Panc1 (cell line): ENCODE data around the gene HTT. TPM values are rescaled to one million over a fixed set of nuclear protein-coding genes. Genes with fewer than 3 reads are reported as not detected.

Experiments
- ATAC-seq: fragments of 200-7000 bp; cut with Tn5 transposase; 2 replicates; pipeline ENCODE4 v1.9.1; 2020; ENCODE audit warnings: mild to moderate bottlenecking, moderate library complexity
- BruUV-seq: library from RNA; stranded (reverse); fragments of 400-500 nt; replicated peaks from 2 replicates; lab custom pipeline; 2021; lab: Mats Ljungman, UMichigan
- CTCF ChIA-PET: fragments of 300-600 bp; sonication (Branson Sonifier 250); formaldehyde crosslinking; loops from one replicate; lab custom pipeline; 2022; ENCODE audit warnings: antibody characterized with exemption; lab: Charles Lee
- POLR2A ChIA-PET: fragments of 300-600 bp; sonication (Branson Sonifier 250); formaldehyde crosslinking; loops from one replicate; lab custom pipeline; 2022; ENCODE audit warnings: antibody characterized with exemption; lab: Charles Lee
- DNase-seq: peaks from one replicate; pipeline ENCODE4 v3.0.0-alpha.2; 2010; ENCODE audit warnings: low read depth, low spot score
- H3K27ac ChIP-seq: 2 replicates; pipeline ENCODE4 v1.5.1; 2011; ENCODE audit warnings: mild to moderate bottlenecking, low read length, inconsistent platforms
- H3K27me3 ChIP-seq: fragments of 200-500 bp; sonication (Bioruptor generic); 2 replicates; pipeline ENCODE4 v1.6.0; 2014; ENCODE audit warnings: low read length, inconsistent platforms; ENCODE audit not compliant: control insufficient read depth, insufficient read depth
- H3K36me3 ChIP-seq: fragments of 200-500 bp; sonication (Bioruptor generic); 2 replicates; pipeline ENCODE4 v1.5.1; 2014; ENCODE audit warnings: inconsistent platforms, mild to moderate bottlenecking, low read length, moderate library complexity; ENCODE audit not compliant: control insufficient read depth, insufficient read depth
- H3K4me1 ChIP-seq: 2 replicates; pipeline ENCODE4 v1.5.1; 2011; ENCODE audit warnings: inconsistent platforms, mild to moderate bottlenecking, low read length, moderate library complexity; ENCODE audit not compliant: control insufficient read depth, insufficient read depth
- H3K4me3 ChIP-seq, 2 experiments: 2 replicates each; pipeline ENCODE4 v1.5.1; 2011 to 2012; ENCODE audit warnings: low read depth in 2 of 2, low read length in 2 of 2, mild to moderate bottlenecking in 2 of 2, inconsistent platforms in 1 of 2, moderate library complexity in 1 of 2
- H3K9me3 ChIP-seq: fragments of 200-500 bp; sonication (Bioruptor generic); 2 replicates; pipeline ENCODE4 v1.5.1; 2014; ENCODE audit warnings: low read depth, mild to moderate bottlenecking, inconsistent platforms, low read length, moderate library complexity; ENCODE audit not compliant: control insufficient read depth, insufficient read depth
- POLR2AphosphoS5 ChIP-seq: IDR thresholded peaks from 2 replicates; pipeline ENCODE4 v1.6.1; 2012; ENCODE audit warnings: mild to moderate bottlenecking, low read depth, low read length, moderate library complexity
- SIN3A ChIP-seq: IDR thresholded peaks from 2 replicates; pipeline ENCODE4 v1.6.1; 2012; ENCODE audit warnings: low read depth, mild to moderate bottlenecking, low read length, moderate library complexity, borderline replicate concordance; ENCODE audit not compliant: insufficient read depth
- TCF7L2 ChIP-seq: IDR thresholded peaks from 2 replicates; pipeline ENCODE4 v1.6.1; 2011; ENCODE audit warnings: mild to moderate bottlenecking, low read depth, low read length, inconsistent platforms
- in situ Hi-C: cut with HindIII; loops from 2 replicates; pipeline ENCODE4 v1.10.0; 2016; ENCODE audit warnings: low sequenced_read_pairs, low pct_unique_long_range_greater_than_20kb
- intact Hi-C: fragments of 100-400 bp; cut with micrococcal nuclease; formaldehyde crosslinking; loops from one replicate; pipeline ENCODE4 v1.10.0; 2022; ENCODE audit not compliant: unreplicated experiment
- total RNA-seq: library from RNA; stranded (reverse); gene quantifications from one replicate; pipeline ENCODE4 v1.2.1, GENCODE V29; 2021; ENCODE audit not compliant: unreplicated experiment
- TF ChIP-seq, protein P1 (sequence below): fragments of 450-650 bp; IDR thresholded peaks from 2 replicates; pipeline ENCODE4 v1.5.1; 2017; ENCODE audit warnings: mild to moderate bottlenecking
- TF ChIP-seq, protein P2 (sequence below), 2 experiments: IDR thresholded peaks; 2 replicates each; pipeline ENCODE4 v1.6.1; 2011 to 2012; ENCODE audit warnings: low read depth in 2 of 2, control low read depth in 1 of 2, low read length in 1 of 2, mild to moderate bottlenecking in 1 of 2, moderate library complexity in 1 of 2; ENCODE audit not compliant: insufficient read depth in 1 of 2

HTT gene
- total RNA-seq, 1 experiment from 2014 or later: 24.7 TPM

DNA sequence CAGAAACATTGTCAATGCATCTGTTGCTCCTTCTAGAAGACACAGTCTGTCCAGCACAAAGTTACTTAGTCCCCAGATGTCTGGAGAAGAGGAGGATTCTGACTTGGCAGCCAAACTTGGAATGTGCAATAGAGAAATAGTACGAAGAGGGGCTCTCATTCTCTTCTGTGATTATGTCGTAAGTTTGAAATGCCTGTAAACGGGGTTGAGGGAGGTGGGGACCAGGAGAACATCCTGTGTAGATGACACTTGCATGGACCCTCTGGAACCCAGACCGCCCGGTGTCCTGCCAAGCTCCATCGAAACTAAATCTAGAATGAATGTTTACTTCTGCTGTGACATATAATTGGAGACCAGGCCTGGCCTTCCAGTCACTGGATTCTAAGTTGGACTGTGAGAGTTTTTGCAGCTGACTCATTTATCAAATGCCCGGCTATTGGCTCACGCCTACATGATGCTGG lies 129.5 kb downstream of the HTT start:
- Histone ChIP-seq H3K4me1 (no peaks in the 10 kb centered on the region), H3K4me3 (no peak overlapping the region), H3K9me3 (no peaks in the 10 kb centered on the region), H3K27me3 (no peaks in the 10 kb centered on the region), H3K36me3 (no peaks in the 10 kb centered on the region; the same call in 1 of the 2 replicates), H3K27ac (no peak overlapping the region)
- in situ Hi-C loops (no loop called here), intact Hi-C loops (no loop called here)
- no peak for ATAC-seq
- no peak for DNase-seq
- POLR2A ChIA-PET: no interaction called here
- BruUV-seq: no TSS peak
- TF ChIP-seq, protein P1, sequence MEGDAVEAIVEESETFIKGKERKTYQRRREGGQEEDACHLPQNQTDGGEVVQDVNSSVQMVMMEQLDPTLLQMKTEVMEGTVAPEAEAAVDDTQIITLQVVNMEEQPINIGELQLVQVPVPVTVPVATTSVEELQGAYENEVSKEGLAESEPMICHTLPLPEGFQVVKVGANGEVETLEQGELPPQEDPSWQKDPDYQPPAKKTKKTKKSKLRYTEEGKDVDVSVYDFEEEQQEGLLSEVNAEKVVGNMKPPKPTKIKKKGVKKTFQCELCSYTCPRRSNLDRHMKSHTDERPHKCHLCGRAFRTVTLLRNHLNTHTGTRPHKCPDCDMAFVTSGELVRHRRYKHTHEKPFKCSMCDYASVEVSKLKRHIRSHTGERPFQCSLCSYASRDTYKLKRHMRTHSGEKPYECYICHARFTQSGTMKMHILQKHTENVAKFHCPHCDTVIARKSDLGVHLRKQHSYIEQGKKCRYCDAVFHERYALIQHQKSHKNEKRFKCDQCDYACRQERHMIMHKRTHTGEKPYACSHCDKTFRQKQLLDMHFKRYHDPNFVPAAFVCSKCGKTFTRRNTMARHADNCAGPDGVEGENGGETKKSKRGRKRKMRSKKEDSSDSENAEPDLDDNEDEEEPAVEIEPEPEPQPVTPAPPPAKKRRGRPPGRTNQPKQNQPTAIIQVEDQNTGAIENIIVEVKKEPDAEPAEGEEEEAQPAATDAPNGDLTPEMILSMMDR: no peak
- no peak for TF ChIP-seq SIN3A
- no peak for TF ChIP-seq TCF7L2
- TF ChIP-seq, protein P2, sequence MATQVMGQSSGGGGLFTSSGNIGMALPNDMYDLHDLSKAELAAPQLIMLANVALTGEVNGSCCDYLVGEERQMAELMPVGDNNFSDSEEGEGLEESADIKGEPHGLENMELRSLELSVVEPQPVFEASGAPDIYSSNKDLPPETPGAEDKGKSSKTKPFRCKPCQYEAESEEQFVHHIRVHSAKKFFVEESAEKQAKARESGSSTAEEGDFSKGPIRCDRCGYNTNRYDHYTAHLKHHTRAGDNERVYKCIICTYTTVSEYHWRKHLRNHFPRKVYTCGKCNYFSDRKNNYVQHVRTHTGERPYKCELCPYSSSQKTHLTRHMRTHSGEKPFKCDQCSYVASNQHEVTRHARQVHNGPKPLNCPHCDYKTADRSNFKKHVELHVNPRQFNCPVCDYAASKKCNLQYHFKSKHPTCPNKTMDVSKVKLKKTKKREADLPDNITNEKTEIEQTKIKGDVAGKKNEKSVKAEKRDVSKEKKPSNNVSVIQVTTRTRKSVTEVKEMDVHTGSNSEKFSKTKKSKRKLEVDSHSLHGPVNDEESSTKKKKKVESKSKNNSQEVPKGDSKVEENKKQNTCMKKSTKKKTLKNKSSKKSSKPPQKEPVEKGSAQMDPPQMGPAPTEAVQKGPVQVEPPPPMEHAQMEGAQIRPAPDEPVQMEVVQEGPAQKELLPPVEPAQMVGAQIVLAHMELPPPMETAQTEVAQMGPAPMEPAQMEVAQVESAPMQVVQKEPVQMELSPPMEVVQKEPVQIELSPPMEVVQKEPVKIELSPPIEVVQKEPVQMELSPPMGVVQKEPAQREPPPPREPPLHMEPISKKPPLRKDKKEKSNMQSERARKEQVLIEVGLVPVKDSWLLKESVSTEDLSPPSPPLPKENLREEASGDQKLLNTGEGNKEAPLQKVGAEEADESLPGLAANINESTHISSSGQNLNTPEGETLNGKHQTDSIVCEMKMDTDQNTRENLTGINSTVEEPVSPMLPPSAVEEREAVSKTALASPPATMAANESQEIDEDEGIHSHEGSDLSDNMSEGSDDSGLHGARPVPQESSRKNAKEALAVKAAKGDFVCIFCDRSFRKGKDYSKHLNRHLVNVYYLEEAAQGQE (IDR thresholded peaks at IDR 0.05; ENCODE audit: insufficient read depth in 1 of 2, low read depth in 2 of 2, low read length in 1 of 2): no peak
- TF ChIP-seq POLR2AphosphoS5: no peak
- CTCF ChIA-PET: no interaction called here

GRCh38 chr4:3205995-3206394 lies 131.5 kb downstream of the HTT start:
- intact Hi-C loops (loop anchor here (5.0 kb wide), 1 partner anchor 236 kb away; the partner anchor contains the start of gene HGFAC), in situ Hi-C loops (no loop called here)
- TF ChIP-seq POLR2AphosphoS5 (no peak), TCF7L2 (no peak), SIN3A (no peak)
- TF ChIP-seq, protein P2 (IDR thresholded peaks at IDR 0.05; ENCODE audit: insufficient read depth in 1 of 2, low read depth in 2 of 2, low read length in 1 of 2): no peak
- TF ChIP-seq, protein P1: no peak
- Histone ChIP-seq H3K27ac (no peak overlapping the region), H3K4me3 (no peak overlapping the region), H3K4me1 (no peaks in the 10 kb centered on the region), H3K27me3 (no peaks in the 10 kb centered on the region), H3K9me3 (no peaks in the 10 kb centered on the region), H3K36me3 (no peaks in the 10 kb centered on the region; the same call in 1 of the 2 replicates)
- ATAC-seq (no peak), DNase-seq (no peak)
- CTCF ChIA-PET: no interaction called here
- POLR2A ChIA-PET: no interaction called here
- no TSS peak for BruUV-seq
